Epithelial cell of esophagus (primary cell): ENCODE data around the gene PCK1.

ENCODE experiments used
- DNase-seq: peaks from one replicate; pipeline ENCODE4 v3.0.0; 2010; ENCODE audit warnings: low read depth
- H3K4me3 ChIP-seq: 2 replicates; pipeline ENCODE4 v1.5.1; 2011; ENCODE audit warnings: mild to moderate bottlenecking, low read length, control low read depth
- TF ChIP-seq, protein P1 (sequence below): IDR thresholded peaks from 2 replicates; pipeline ENCODE4 v1.5.1; 2011; ENCODE audit warnings: low read depth, mild to moderate bottlenecking, low read length, control low read depth, inconsistent platforms; ENCODE audit not compliant: insufficient read depth; ENCODE audit errors: missing control alignments

Gene PCK1

DNA sequence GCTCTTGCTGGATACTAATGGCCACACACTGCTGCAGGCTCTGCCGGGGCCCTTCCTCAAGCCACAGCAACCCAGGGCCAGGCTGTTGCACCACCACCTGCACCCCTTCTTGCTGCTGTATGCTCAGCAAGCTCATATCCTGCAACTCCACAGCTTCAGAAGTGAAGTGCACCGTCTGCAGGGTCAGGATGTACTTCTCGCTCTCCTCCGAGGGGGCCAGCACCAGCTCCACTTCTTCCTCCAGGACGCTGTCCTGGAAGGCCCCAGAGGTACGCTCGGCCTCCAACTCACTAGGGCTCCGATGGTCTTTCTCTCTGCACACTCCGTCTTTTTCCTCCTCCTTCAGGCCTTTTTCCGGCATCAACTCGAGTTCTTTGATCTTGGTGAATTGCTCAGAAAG is 37.1 kb upstream of the PCK1 start:
- no peak for DNase-seq
- TF ChIP-seq, protein P1, sequence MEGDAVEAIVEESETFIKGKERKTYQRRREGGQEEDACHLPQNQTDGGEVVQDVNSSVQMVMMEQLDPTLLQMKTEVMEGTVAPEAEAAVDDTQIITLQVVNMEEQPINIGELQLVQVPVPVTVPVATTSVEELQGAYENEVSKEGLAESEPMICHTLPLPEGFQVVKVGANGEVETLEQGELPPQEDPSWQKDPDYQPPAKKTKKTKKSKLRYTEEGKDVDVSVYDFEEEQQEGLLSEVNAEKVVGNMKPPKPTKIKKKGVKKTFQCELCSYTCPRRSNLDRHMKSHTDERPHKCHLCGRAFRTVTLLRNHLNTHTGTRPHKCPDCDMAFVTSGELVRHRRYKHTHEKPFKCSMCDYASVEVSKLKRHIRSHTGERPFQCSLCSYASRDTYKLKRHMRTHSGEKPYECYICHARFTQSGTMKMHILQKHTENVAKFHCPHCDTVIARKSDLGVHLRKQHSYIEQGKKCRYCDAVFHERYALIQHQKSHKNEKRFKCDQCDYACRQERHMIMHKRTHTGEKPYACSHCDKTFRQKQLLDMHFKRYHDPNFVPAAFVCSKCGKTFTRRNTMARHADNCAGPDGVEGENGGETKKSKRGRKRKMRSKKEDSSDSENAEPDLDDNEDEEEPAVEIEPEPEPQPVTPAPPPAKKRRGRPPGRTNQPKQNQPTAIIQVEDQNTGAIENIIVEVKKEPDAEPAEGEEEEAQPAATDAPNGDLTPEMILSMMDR = no peak
- no peak overlapping the region for H3K4me3 ChIP-seq

DNA sequence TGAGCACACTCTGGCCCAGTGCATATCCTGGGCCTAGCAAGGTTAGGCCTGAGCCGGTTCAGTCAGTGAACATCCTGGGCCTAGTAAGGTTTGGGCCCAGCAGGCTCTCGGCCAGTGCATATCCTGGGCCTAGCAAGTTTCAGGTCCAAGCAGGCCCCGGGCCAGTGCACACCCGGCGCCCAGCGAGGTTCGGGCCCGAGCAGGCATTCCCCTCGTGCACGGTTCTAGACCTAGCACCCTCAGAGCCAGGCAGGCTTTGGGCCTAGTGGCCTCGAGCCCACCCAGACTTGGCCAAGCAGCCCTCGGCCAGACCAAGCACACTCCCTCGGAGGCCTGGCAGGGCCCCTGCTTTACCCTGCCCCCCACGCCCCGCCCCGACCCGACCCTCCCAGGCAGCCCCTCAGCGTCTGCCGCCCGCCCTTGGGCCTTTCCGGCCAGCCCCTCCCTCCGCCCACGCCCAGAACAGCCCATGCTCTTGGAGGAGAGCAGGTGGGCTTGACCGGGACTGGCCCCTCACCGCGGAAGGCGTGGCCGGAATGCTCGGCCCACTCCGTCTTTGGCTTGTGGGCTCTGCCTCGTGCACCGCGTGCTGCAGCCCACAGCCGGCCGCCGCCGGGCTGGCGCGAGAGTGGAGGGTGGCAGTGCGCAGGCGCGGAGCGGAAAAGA is 36.3 kb upstream of the PCK1 start, which contains the start of gene CTCFL:
Gene CTCFL, minus strand, starts transcription at position 630 of the 666 bp plus-strand sequence. CDS start 935 bp downstream, outside the sequence.
- no peak for DNase-seq
- H3K4me3 ChIP-seq = no peak within 1 kb of the TSS
- TF ChIP-seq, protein P1 = no peak

DNA sequence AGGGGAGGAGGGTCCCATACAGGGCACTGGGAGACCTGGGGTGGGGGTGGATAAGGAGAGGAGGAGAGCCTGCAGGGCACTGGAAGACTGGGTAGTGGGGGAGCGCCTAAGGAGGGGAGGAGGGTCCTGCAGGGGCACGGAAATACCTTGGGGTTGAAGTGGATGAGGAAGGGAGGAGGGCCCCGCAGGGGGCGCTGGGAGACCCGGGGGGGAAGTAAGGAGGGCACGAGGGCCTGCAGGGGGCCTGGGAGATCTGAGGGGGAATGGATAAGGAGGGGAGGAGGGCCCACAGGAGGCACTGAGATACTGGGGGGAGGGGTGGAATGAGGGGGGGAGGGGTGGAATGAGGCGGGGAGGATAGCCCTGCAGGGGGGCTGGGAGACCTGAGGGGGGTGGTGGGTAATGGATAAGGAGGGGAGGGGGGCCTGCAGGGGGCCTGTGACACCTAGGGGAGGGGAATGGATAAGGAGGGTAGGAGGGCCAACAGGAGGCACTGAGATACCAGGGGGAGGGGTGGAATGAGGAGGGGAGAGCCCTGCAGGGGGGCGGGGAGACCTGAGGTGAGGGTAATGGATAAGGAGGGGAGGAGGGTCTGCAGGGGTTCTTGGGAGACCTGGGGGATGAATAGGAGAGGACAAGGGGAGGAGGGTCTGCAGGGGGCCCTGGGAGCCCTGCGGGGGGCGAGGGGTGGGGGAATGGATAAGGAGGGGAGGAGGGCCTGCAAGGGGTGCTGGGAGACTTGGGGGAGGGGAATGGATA is 35.4 kb upstream of the PCK1 start:
- DNase-seq = no peak
- no peak overlapping the region for H3K4me3 ChIP-seq
- TF ChIP-seq, protein P1 = no peak

DNA sequence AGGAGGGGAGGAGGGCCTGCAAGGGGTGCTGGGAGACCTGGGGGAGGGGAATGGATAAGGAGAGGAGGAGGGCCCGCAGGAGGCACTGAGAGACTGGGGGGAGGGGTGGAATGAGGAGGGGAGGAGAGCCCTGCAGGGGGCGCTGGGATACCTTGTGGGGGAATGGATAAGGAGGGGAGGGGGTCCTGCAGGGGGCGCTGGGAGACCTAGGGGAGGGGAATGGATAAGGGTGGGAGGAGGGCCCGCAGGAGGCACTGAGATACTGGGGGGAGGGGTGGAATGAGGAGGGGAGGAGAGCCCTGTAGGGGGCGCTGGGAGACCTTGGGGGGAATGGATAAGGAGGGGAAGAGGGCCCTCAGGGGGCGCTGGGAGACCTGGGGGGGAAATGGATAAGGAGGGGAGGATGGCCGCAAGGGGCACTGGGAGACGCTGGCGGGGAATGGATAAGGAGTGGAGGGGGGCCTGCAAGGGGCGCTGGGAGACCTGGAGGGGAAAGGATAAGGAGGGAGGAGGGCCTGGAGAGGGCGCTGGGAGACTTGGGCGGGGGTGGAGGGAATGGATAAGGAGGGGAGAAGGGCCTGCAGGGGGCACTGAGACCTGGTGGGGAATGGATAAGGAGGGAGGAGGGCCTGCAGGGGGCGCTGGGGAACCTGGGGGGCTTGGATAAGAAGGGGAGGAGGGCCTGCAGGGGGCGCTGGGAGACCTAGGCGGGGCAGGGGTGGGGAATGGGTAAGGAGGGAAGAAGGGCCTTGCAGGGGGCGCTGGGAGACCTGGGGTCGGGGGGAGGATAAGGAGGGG is 34.6 kb upstream of the PCK1 start:
- H3K4me3 ChIP-seq = no peak overlapping the region
- no peak for DNase-seq
- TF ChIP-seq, protein P1 = no peak

DNA sequence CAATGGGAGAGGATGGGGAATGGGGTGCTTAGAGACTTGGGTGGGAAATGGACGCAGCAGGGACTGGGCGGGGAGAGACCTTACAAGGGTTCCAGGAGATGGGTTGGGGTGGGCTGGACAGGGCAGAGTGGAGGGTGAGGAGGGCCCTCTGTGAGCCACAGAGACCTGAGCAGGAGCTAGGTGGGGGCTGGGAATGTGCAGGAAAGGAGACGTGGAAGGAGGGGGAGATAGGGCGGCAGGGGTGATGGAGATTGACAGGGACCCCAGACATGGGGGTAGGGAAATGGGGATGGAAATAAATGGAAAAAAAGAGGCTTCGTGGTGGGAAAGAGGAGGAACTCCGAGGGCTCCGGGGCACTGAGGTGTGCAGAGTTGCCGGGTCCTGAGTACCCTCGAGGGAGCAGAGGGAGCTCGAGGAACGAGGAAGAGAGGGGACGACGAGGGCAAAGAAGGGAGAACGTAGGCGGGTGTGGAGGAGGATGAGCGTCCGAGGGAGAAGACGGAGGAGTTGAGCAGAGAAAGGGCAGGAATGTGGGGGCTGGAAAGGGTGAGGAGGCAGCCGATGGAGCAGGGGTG is 33.9 kb upstream of the PCK1 start:
- TF ChIP-seq, protein P1 = no peak
- DNase-seq = no peak
- no peak overlapping the region for H3K4me3 ChIP-seq

DNA sequence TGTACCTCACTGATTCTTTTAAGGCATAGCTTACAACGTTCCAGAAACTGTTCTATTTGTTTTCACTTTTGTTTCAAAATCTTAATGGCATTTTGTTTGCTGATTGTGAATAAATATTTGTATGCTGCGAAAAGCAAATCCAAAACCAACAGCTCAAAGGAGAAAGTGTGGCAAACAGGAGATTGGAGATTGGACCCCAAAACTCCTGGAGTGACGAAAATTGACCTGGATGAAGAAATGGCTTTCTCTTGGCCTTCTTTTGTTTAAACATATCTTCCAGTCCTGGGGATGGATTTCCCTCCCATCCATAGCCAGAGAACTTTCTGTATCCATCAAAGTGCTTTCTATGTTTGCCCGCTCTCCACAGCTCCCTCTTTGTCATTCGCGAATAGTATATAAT is 33.2 kb upstream of the PCK1 start:
- no peak overlapping the region for H3K4me3 ChIP-seq
- TF ChIP-seq, protein P1 = no peak
- DNase-seq = no peak
